NCI-H82 (cell line): ENCODE results near the gene ADARB2.

Experiments
- DNase-seq: peaks from one replicate; lab custom pipeline; 2025; lab: John Stamatoyannopoulos, UW

Gene ADARB2

DNA sequence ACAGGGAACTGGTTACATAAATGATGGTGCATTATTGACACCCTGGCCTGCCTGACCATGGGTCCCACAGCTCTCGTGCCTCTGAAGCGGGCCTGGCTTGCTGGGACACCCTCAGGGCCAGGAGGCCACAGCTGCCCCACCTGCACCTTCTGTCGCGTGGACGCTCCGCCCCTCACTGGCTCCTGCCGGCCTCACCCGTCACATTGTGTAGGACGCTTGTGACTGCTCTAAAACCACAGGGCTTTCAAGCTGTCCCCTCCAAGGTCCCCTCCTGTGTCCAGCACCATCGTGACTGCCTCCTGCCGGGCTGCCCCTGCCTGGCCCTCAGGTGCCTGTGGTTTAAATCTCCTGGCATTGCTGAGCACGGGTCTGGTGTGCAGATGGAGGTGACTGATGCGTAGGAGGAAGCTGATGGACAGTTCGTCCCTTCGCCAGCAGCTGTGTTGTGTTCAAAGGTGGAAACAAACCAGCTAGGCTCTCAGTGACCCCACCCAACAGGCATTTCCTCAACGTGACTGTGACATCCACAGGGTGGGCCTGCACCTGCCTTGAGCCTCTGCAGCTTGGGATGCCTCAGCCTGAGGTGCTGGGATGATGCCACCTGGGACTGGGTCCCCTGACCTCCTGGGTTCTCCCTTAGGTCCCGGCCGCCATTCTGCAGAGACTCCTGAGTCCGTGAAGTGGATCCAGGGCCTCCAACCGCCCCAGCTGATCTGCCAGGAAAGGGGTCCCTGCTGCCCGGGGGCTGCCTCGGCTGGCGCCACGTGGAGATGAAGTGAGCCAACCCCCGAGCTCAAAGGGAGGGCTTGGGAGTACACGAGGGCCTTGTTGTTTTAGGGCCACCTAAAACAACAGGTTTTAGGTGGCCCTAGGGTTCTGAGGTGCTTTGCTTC lies 532.6 kb downstream of the ADARB2 start:
- DNase-seq = no peak

DNA sequence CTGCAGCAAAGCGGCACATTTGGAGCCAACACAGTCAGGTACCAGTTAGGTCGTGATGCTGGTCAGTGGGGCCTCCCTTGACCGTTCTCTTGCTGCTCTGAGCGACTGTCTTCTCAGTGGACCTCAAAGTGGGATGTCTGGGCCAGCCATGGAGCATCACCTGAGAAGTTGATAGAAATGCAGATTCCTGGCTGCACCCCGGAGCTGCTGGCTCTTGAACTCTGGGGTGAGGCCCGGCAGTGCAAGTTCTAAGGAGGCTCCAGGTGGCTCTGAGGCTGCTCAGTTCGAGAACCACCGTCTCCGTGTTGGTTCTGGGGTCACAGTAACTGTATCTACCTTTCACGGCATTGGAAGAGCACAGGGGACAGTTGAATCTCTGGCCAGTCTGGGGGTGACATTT lies 533.6 kb downstream of the ADARB2 start:
- no peak for DNase-seq

DNA sequence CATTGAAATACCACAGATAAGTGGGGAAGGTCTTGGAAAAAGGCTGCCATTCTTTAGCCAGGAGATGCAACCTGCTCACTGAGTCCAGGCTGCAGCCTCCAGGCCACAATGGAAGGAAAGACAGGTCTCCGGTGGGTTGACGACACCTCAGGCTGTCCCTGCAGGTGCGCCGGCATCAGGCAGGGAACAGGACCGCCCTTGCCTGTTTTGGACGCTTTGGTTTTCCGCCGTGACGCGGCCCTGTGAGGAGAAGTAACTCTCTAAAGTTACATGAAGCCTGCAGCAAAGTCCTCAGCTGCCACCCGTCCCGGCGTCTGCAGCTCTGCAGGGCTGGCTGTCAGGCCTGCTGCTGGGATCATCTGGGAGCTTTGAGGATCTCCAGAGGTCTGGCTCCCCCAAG lies 534.1 kb downstream of the ADARB2 start:
- no peak for DNase-seq

DNA sequence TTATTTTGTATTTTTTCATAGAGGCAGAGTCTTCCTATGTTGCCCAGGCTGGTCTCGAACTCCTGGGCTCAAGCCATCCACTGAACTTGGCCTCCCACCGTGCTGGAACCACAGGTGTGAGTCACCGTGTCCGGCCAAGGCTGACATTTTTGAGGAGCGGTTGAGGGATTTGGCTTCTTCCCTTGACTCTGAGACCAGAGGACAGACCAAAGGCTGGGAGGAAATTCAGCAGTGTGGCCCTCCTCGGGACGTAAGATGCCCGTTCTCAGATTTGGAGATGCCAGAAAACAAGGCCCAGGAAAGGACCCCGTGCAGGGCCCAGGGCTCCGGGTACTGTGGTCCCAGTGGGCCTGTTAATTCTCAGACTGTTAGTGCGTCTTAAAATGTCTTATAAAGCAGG lies 535.0 kb downstream of the ADARB2 start:
- DNase-seq = no peak

DNA sequence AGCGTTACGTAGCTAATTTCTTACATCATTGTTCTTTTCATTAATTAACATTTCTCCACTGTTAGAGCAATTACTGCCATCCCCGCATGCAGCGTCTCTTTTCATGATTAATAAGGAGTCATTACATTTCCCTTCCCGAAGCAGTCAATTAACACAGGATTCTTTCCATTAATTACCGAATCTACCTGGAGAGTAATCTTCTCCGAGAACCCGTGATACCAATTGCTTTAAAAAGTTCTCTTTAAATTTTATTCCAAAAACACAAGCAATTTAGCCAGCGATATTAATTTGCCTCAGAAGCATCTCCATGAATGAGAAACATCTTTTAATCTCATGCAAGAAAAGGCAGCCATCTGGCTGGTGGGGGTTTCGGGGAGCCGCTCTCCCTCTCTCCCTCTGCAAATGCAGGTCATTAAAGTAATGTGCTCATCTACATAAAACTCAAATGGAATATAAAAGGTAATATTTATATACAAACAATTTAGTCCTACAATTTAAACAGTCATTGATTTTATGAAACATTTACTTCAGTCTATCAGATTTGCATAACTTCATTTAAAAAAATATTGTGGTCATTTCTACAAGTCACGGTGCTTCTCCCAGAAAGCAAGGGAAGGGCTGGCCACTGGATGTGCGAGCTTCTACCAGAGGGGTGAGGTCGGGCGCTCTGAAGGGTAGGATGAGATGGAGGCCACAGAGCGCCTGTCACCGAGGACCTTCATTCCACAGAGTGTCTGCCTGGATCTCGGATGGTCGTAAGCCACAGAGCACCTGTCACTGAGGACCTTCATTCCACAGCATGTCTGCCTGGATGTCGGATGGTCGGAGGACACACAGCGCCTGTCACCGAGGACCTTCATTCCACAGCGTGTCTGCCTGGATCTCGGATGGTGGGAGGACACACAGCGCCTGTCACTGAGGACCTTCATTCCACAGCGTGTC lies 536.2 kb downstream of the ADARB2 start:
- no peak for DNase-seq

DNA sequence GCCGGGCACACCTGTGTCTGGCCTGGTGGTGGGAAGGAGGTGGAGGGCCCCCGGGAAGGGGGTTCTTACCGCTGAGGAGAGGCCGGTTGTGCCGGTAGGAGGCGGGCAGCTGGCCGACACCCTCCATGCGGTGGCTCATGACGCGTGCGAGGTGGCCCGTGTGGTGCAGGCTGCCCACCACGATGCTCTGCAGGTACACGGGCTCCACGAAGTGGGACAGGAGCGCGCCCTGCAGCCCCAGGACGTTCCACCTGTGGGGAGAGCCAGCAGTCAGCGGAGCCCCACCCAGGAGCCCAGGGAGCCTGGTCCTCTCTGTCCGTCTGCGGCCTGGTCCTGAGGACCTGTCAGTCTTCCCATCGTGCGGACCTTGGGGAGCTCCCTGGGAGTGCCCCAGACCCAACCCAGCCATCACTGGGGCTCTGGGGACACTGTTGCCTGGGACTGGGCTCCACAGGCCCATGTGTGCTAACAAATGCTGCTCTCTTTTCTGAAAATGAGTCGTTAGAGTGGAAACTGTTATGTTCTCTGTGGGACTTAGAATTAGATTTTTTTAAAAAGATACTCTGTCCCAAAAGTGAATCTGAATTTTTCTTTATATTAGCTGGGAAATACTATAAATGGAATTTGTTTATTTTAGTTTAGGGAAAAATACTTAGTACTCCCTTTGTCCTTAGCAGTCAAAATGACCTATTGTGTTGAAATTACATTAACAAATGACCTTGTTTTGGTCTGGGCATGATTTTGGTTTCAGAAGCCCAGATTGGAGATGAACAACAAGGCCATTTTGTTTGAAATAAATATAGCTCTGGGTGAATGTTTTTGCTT lies 537.2 kb downstream of the ADARB2 start:
- DNase-seq = no peak

DNA sequence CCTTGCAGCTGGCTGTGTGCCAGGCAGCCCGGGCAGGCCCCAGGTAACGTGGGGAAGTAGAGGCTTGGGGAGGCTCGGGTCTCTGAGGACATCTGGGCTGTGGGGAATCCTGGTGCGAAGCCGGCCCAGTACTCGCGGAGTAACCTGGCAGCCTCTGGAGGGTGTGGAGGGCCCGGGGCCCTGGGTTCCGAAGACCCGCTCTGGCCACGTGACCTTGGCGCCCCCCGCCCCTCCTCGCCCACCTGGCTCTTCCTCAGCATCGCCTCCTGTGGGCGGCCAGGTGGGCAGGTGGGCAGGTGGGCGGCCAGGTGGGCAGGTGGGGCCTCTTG lies 538.0 kb downstream of the ADARB2 start:
- no peak for DNase-seq

DNA sequence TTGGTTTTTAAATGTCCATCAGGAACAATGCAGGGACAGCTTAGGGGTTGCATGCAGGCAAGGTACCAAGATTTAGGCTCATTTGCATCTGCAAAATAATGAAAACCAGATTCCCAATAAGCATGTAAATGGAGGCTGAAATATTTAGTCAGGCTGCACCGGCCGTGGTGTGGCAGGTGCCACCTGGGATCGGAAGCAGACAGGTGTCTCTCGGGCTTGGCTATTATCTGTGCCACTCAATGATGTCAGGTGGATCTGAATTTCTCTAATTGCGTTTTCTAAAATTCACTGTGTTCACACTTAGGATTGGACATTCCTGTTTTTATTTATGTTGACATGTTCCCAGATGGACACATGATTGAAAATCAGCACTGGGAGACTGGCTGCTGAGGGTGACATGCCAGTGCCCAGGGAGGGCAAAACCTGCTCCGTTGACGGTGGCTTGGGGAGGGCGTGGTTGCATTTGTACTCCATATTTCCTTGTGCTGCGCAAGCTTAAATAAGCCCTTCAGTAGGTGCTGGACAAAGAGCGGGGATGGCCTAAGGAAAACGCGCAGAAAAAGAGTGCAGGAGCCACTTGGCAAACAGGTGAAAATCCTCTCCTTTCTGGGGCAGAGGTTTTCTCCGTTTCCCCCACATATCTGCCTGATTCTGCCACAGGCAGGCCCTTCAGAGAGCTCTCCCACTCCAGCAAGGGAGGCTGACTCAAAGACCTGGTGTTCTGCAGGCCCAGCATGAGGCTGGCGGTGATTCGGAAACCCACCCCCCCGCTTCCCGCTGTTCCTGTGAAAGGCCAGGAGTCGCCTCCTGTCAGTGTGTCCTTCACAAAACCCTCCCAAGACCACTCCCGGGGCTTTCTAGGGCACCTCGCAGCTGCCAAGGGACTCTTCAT lies 538.6 kb downstream of the ADARB2 start:
- DNase-seq = no peak

DNA sequence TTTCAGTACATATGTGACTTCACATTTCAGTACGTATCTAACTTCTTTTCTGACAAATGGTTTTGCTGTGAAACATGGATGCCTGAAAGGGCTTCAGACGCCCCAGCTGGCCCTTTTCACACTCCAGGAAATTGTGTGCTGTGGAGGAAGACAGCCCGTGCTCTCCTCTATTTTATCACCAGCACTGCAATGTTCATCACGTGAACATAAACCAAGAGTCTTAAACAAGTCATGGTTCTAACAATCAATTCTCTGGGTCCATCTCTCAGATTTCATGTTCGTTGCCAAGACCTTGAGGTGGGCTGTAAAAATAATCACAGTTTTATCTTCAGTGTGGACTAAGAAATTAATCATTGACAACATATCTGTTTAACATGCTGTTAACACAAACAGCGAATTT lies 539.9 kb downstream of the ADARB2 start:
- no peak for DNase-seq

DNA sequence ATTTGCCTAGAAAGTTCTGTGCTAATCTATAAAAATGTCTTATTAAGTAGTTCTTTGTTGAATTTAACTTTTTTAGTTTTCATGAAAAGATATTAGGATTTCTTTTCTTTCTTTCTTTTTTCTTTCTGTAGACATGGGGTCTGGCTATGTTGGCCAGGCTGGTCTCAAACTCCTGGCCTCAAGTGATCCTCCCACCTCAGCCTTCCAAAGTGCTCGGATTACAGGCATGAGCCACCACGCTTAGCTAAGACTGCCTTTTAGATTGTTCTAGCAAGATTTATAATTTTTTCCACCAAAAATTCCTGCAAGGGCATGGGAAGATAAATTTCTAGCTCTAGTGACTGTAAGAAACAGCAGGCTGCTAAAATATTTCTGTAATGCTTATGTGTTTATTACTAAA lies 540.7 kb downstream of the ADARB2 start:
- DNase-seq = no peak

DNA sequence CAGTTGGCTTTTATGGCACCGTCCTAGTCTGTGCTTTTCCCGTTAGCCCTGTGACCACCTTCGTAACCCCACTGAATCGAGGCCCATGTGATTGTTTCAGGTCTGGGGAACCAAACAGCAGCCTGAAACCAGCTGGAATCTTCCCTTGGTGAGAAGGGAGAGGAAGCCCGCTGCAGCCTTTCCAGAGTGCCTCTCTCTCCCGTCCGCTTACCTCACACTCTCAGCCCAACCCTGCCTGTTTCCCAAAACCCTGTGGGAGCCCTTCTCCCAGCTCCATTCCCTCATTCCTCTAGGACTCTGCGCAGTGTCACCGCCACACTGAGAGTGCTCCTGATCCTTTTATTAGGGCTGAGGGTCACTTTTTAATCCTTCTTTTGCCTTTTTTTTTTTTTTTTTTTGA lies 541.5 kb downstream of the ADARB2 start:
- no peak for DNase-seq

DNA sequence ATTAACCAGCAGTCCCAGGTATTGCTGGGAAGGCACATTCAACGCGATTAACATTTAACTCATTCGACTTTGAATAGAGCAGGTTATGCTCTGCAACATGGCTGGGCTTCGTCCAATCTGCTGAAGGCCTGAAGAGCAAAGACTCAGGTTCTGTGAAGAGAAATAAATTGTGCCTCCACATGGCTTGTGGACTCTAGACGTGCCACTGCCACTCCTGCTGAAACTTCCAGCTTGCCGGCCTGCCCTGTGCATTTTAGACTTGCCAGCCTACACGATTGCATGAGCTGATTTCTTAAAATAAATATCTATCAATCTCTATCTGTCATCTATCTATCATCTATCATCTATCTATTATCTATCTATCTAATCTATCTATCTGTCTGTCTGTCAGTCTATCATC lies 543.2 kb downstream of the ADARB2 start:
- no peak for DNase-seq

DNA sequence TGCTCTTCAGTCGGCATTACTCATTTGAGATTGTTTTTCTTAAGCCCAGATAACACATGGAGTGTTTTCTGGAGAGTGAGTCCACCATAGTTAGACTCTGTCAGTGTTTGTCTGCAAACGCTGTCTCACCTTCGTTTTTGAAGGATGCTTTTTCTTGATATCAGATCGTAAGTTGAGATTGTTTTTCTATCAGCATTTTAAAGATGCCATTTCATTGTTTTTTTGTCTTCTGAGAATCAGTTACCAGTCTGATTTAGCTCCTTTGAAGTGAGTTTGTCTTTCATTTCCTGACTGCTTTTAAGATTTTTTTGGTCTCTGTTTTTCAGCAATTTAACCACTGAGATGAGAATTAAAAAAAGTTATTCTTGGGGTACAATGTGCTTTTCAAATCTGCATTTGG lies 543.8 kb downstream of the ADARB2 start:
- DNase-seq = no peak

DNA sequence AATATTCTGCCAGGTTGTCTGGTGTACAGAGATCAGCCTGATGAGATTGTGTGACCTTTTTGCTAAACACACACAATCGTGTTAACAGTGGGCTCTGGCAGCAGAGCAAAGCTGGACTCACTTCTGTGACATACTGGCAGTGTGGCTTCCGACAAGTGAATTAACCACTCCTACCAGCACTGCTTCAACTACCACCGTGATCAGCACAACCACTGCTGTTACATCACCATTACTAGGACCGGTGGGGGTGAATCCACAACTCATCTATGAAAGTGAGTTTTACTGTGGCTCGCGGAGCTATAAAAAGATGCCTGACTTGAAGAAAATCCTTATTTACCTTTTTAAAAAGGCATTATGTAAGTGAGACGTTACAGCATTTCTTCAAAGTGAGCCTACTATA lies 545.6 kb downstream of the ADARB2 start:
- DNase-seq = no peak

DNA sequence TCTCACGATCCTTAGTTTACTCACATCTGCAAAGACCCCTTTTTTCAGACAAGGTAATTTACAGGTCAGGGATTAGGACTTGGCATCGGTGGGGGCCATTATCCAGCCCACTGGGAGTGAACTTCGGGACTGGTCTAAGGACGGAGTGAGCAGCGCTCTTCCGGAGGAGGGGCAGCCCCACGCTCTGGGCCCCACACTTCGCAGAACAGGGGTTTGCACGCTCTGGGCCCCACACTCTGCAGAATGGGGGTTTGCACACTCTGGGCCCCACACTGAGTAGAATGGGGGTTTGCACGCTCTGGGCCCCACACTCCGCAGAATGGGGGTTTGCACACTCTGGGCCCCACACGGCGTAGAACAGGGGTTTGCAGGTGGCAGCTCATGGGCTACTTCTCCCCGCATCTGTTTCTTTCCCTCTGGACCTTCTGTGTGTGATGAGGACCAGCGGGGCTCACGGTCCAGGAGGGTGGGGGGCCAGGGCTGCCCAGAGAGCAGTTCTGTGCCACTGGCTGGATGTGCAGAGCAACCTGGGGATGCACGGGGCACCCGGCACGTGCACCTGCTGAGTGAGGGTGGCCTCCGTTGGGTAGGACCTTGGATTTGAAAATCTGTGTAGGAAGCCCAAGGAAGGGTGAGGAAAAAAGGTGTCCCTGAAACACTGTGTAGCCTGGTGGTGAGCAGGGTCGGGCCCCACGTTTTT lies 546.4 kb downstream of the ADARB2 start:
- no peak for DNase-seq

DNA sequence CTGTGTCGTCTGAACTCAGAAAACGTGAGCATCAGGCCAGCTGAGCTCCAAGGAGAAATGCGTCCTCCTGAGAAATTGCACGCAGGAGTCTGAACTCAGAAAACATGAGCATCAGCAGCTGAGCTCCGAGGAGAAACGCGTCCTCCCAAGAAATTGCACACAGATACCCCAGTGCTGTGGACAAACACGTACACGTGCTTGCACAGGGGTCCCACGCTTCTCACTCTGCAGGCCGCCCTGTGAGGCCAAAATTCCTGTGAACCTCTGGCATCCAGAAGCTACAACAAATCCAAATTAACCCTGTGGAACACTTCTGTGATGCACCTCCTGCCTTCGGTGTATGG lies 547.3 kb downstream of the ADARB2 start:
- no peak for DNase-seq

DNA sequence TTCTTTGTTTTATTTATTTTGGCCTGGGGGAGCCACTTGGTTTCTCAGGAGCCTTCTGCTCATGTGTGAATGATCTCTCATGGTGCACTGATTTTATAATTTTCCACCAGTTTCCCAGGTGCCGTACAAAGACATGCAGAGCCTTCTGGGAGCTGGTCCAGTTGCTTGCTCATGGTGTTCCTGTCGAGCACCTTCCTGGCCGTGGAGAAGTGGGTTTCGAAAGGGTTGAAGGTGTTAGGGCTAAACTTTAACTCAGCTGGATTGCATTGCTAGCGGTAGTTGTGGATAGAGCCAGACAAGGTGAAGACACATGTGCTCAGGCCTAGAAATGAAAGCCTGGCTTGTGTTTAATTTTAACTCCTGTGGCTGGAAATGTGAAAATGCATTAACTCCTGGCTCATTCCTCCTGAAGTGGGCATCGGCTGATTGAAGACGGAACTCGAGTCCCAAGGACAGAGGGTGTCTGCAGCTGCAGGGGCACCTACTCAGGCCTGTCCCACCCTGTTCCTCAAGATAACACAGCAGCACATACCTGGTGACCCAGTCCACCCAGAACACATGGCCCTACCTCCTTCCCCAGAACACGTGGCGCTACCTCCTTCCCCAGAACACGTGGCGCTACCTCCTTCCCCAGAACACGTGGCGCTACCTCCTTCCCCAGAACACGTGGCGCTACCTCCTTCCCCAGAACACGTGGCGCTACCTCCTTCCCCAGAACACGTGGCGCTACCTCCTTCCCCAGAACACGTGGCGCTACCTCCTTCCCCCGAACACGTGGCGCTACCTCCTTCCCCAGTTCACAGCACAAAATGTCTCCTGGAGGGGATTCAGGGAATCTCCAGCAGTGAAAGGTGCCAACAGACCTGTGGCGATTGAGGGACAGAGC lies 547.9 kb downstream of the ADARB2 start:
- no peak for DNase-seq

DNA sequence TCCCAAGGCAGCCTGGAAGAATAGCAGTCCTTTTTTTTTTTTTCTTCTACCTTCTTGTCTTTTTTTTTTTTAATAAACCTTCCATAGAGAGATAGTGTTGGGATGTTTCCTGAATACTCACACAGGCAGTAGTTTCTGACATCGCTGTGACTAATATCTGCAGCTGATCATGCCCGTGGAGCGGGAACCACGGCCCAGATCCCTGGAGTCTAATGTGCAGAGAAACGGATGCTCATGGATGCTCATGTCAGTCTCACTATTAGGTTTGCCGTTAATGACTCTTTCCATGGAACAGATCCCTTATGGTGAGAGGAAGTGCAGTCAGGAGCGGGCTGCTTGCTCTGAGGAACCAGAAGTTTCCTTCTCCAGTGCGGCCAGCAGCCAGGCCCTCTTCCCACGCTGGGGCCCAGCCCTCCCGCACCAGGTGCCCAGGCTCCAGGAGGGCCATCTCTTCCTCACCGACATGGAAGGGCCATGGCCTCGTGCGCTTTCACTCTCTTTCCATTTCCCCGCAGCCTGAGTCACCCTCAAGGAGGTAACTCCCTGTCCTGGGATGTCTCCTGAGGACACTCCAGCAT lies 548.7 kb downstream of the ADARB2 start:
- no peak for DNase-seq

DNA sequence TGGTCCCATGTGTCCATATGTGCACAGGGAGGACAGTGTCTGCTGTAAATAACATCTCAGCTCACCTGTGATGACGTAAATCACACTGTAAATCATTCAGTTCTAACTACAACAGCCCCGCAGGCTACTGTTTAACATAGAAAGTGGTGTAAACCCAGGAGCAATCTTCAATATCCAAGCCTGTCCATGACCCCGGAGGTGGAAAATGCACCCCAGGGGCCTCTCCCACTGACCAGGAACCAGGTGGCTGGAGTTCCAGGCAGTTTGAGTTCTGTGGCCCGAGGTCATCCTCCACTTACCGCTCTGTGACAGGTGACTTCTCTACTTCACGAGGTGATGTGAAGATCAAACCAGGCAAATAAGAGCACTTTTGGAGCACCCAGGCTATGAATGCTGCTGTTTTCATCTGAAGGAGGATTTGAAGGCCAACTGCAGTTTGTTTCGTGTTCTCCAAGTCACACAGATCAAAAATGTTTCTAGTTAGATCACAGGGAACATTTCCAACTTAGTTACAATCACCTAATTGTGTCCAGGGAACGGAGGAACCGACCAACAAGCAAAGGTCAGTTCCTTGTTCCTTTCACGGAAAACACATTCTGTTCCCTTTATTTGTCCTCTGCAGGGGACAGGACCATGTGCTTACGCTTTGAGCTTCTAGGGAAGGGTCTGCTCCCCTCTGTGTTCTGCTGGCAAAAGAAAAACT lies 549.3 kb downstream of the ADARB2 start:
- DNase-seq = no peak
